Upper lobe of left lung (tissue), 6 donors: ENCODE results near the gene OR2D3. TPM values are rescaled to one million over a fixed set of nuclear protein-coding genes. Genes with fewer than 3 reads are reported as not detected.
"Not testable (repeated sequence)": the region's sequence is repeated elsewhere in the genome, so short reads cannot be mapped to it uniquely, and the experiment has no call there.

Experiments
- ATAC-seq, 2 donors: fragments of 200-7000 bp; cut with Tn5 transposase; one replicate each; pipeline ENCODE4 v1.9.1; 2022; ENCODE audit warnings: mild to moderate bottlenecking in 2 of 2, moderate library complexity in 2 of 2; ENCODE audit not compliant: low FRiP score in 2 of 2
- DNase-seq, 2 donors: peaks; one replicate each; pipeline ENCODE4 v3.0.0-alpha.2; 2019 to 2020
- H3K27ac ChIP-seq, 4 donors: fragments of 200-600 bp; sonication (generic); one replicate each; pipeline ENCODE4 v1.5.1; 2016 to 2019
- H3K27me3 ChIP-seq, 4 donors: fragments of 200-600 bp; sonication (generic); one replicate each; pipeline ENCODE4 v1.5.1; 2017 to 2019
- H3K36me3 ChIP-seq, 4 donors: fragments of 200-600 bp; sonication (generic); one replicate each; pipeline ENCODE4 v1.5.1; 2016 to 2019
- H3K4me1 ChIP-seq, 4 donors: fragments of 200-600 bp; sonication (generic); one replicate each; pipeline ENCODE4 v1.5.1; 2018 to 2019
- H3K4me3 ChIP-seq, 4 donors: fragments of 200-600 bp; sonication (generic); one replicate each; pipeline ENCODE4 v1.5.1; 2017 to 2019; ENCODE audit warnings: mild to moderate bottlenecking in 2 of 4, moderate library complexity in 1 of 4
- H3K9me3 ChIP-seq, 4 donors: fragments of 200-600 bp; sonication (generic); one replicate each; pipeline ENCODE4 v1.5.1; 2018 to 2019
- CTCF ChIP-seq, 6 experiments: fragments of 450-650 bp in 4 of 6; fragments of 200-600 bp in 2 of 6; sonication (generic) in 2 of 6; IDR thresholded peaks; one replicate each; pipeline ENCODE4 v1.5.1; 2016 to 2019; ENCODE audit warnings: antibody characterized with exemption in 6 of 6
- EP300 ChIP-seq, 4 donors: sonication (generic); formaldehyde crosslinking; IDR thresholded peaks; one replicate each; pipeline ENCODE4 v1.5.1; 2017; ENCODE audit warnings: antibody characterized with exemption in 4 of 4, control low read depth in 2 of 4
- POLR2A ChIP-seq, 4 donors: fragments of 450-650 bp; IDR thresholded peaks; one replicate each; pipeline ENCODE4 v1.5.1; 2016 to 2017; ENCODE audit warnings: antibody characterized with exemption in 4 of 4, mild to moderate bottlenecking in 2 of 4
- POLR2AphosphoS5 ChIP-seq, 2 donors: sonication (generic); formaldehyde crosslinking; IDR thresholded peaks; one replicate each; pipeline ENCODE4 v1.5.1; 2017; ENCODE audit warnings: antibody characterized with exemption in 2 of 2
- WGBS, 2 donors: methylation state at CpG; one replicate each; pipeline ENCODE4 v1.1.5; 2017 to 2018; 5-methylcytosine and 5-hydroxymethylcytosine counted together
- total RNA-seq, 6 donors: library from RNA; depleted of rRNA in 4 of 6; stranded (reverse); fragments of >200 nt in 4 of 6; gene quantifications; one replicate each; pipeline versions ENCODE4 v1.1.0 to v1.2.1, GENCODE V29; 2016 to 2021
- donor health status: DM: no; HTN: no; CAD: no; lungs with moderate emphysema.
- donor health status: DM: no; HTN: yes; CAD: no; lungs with severe emphysema.

The OR2D3 gene
- total RNA-seq, 6 donors from 2014 or later, result not detected

- DNase-seq (no peak), ATAC-seq (no peak)
- Histone ChIP-seq H3K9me3 (peaks cover 0 to 2% (median 0%) of the 10 kb centered on the region in 4 donors), H3K4me3 (no peak overlapping the region), H3K27me3 (no peaks in the 10 kb centered on the region), H3K27ac (no peak overlapping the region), H3K4me1 (no peaks in the 10 kb centered on the region), H3K36me3 (no peaks in the 10 kb centered on the region)
- no peak for TF ChIP-seq POLR2A (IDR thresholded peaks at IDR 0.05)
- TF ChIP-seq EP300 (IDR thresholded peaks at IDR 0.05), result no peak
- TF ChIP-seq POLR2AphosphoS5 (IDR thresholded peaks at IDR 0.05), result no peak
- no peak for TF ChIP-seq CTCF (IDR thresholded peaks at IDR 0.05)
These were observed 38.1 kb upstream of the OR2D3 start for GRCh38 chr11:6882751-6883150.

- H3K4me3 ChIP-seq, H3K4me1 ChIP-seq, DNase-seq, H3K27me3 ChIP-seq, H3K27ac ChIP-seq, ATAC-seq, H3K36me3 ChIP-seq, H3K9me3 ChIP-seq: not testable (repeated sequence)
- 92 to 95% methylated on average over 5 of the region's 5 CpGs for WGBS, 2 donors
These were observed 33.1 kb upstream of the OR2D3 start for GRCh38 chr11:6887711-6888110.

GRCh38 chr11:6888830-6889229 lies 32.0 kb upstream of the OR2D3 start:
- DNase-seq, result no peak
- Histone ChIP-seq H3K4me1 (no peaks in the 10 kb centered on the region), H3K4me3 (no peak overlapping the region), H3K27ac (no peak overlapping the region), H3K27me3 (no peaks in the 10 kb centered on the region), H3K9me3 (peaks cover 0 to 4% (median 0%) of the 10 kb centered on the region in 4 donors), H3K36me3 (no peaks in the 10 kb centered on the region)
- no peak for ATAC-seq
- TF ChIP-seq POLR2AphosphoS5 (IDR thresholded peaks at IDR 0.05), result no peak
- TF ChIP-seq CTCF (IDR thresholded peaks at IDR 0.05), result no peak
- TF ChIP-seq EP300 (IDR thresholded peaks at IDR 0.05), result no peak
- TF ChIP-seq POLR2A (IDR thresholded peaks at IDR 0.05), result no peak
- WGBS, 2 donors, result 86 to 92% methylated on average over 4 of the region's 4 CpGs

GRCh38 chr11:6889835-6890234 lies 31.0 kb upstream of the OR2D3 start:
- Histone ChIP-seq H3K27me3 (no peaks in the 10 kb centered on the region), H3K4me1 (no peaks in the 10 kb centered on the region), H3K4me3 (no peak overlapping the region), H3K27ac (no peak overlapping the region), H3K36me3 (no peaks in the 10 kb centered on the region), H3K9me3 (peaks cover 0 to 4% (median 0%) of the 10 kb centered on the region in 4 donors)
- TF ChIP-seq POLR2A (IDR thresholded peaks at IDR 0.05) (no peak), EP300 (IDR thresholded peaks at IDR 0.05) (no peak)
- no peak for DNase-seq
- no peak for ATAC-seq
- WGBS, 2 donors, result 72 to 80% methylated on average over 1 of the region's 1 CpG

GRCh38 chr11:6892400-6892799 lies 28.4 kb upstream of the OR2D3 start, which contains the start of gene OR2D2:
Gene OR2D2, minus strand, starts transcription at chr11:6892500. Its CDS starts 0 bp downstream, at chr11:6892500.
- H3K36me3 ChIP-seq, result no peaks in the 10 kb centered on the region
- H3K27ac ChIP-seq, result no peak within 1 kb of the TSS
- H3K27me3 ChIP-seq, result no peaks in the 10 kb centered on the region
- no peaks in the 10 kb centered on the region for H3K4me1 ChIP-seq
- ATAC-seq (no peak), DNase-seq (no peak)
- WGBS, 2 donors, result 84 to 85% methylated on average over 2 of the region's 2 CpGs
- H3K4me3 ChIP-seq, result no peak within 1 kb of the TSS
- no peak for TF ChIP-seq CTCF (IDR thresholded peaks at IDR 0.05)
- H3K9me3 ChIP-seq, result peaks cover 0 to 4% (median 0%) of the 10 kb centered on the region in 4 donors

- no peak for TF ChIP-seq EP300 (IDR thresholded peaks at IDR 0.05)
- no peak for TF ChIP-seq POLR2A (IDR thresholded peaks at IDR 0.05)
- no peak for TF ChIP-seq CTCF (IDR thresholded peaks at IDR 0.05)
- no peak for TF ChIP-seq POLR2AphosphoS5 (IDR thresholded peaks at IDR 0.05)
- no peak for DNase-seq
- no peak overlapping the region for H3K4me3 ChIP-seq
- no peak overlapping the region for H3K27ac ChIP-seq
- ATAC-seq, result no peak
- no peaks in the 10 kb centered on the region for H3K9me3 ChIP-seq
- no peaks in the 10 kb centered on the region for H3K4me1 ChIP-seq
- no peaks in the 10 kb centered on the region for H3K27me3 ChIP-seq
- H3K36me3 ChIP-seq, result no peaks in the 10 kb centered on the region
These were observed 26.7 kb upstream of the OR2D3 start for GRCh38 chr11:6894097-6894496.
